Caco-2 (cell line): ENCODE data around the gene GREM2. TPM values are rescaled to one million over a fixed set of nuclear protein-coding genes. Genes with fewer than 3 reads are reported as not detected.

Source experiments
- BruUV-seq: library from RNA; stranded (reverse); fragments of 400-500 nt; replicated peaks from 2 replicates; lab custom pipeline; 2021; lab: Mats Ljungman, UMichigan
- CTCF ChIA-PET: fragments of 300-600 bp; sonication (Branson Sonifier 250); formaldehyde crosslinking; loops from one replicate; lab custom pipeline; 2022; ENCODE audit warnings: antibody characterized with exemption; lab: Charles Lee
- POLR2A ChIA-PET: fragments of 300-600 bp; sonication (Branson Sonifier 250); formaldehyde crosslinking; loops from one replicate; lab custom pipeline; 2022; ENCODE audit warnings: antibody characterized with exemption; lab: Charles Lee
- DNase-seq, 2 experiments: peaks; one replicate each; pipeline versions ENCODE4 v3.0.0 to v3.0.0-alpha.2; 2020 to 2022
- H3K27me3 ChIP-seq: replicated peaks from 2 replicates; pipeline ENCODE4 v1.6.0; 2011; ENCODE audit warnings: low read length; ENCODE audit not compliant: control insufficient read depth, insufficient read depth
- H3K36me3 ChIP-seq: 2 replicates; pipeline ENCODE4 v1.5.1; 2011; ENCODE audit warnings: low read length; ENCODE audit not compliant: control insufficient read depth, insufficient read depth
- H3K4me1 ChIP-seq: fragments of 250-450 bp; sonication (Bioruptor Pico); 2 replicates; pipeline ENCODE4 v1.5.1; 2020; ENCODE audit warnings: mild to moderate bottlenecking
- H3K4me3 ChIP-seq: 2 replicates; pipeline ENCODE4 v1.5.1; 2011; ENCODE audit warnings: low read depth, mild to moderate bottlenecking, control low read depth, low read length
- H3K9me3 ChIP-seq: fragments of 250-450 bp; sonication (Bioruptor Pico); 2 replicates; pipeline ENCODE4 v1.5.1; 2020; ENCODE audit warnings: mild to moderate bottlenecking, moderate library complexity
- H3K27ac Mint-ChIP-seq: one replicate; pipeline ENCODE4 v1.8.0; 2022; ENCODE audit warnings: mixed read lengths; ENCODE audit not compliant: unreplicated experiment
- H3K27me3 Mint-ChIP-seq: one replicate; pipeline ENCODE4 v1.8.0; 2022; ENCODE audit warnings: mixed read lengths; ENCODE audit not compliant: insufficient read depth, unreplicated experiment
- H3K36me3 Mint-ChIP-seq: one replicate; pipeline ENCODE4 v1.8.0; 2022; ENCODE audit warnings: mild to moderate bottlenecking, mixed read lengths; ENCODE audit not compliant: insufficient read depth, unreplicated experiment
- H3K4me1 Mint-ChIP-seq: one replicate; pipeline ENCODE4 v1.8.0; 2022; ENCODE audit warnings: low read depth, mixed read lengths; ENCODE audit not compliant: unreplicated experiment
- H3K4me3 Mint-ChIP-seq: one replicate; pipeline ENCODE4 v1.8.0; 2022; ENCODE audit warnings: mild to moderate bottlenecking, moderate library complexity, mixed read lengths; ENCODE audit not compliant: unreplicated experiment
- H3K9me3 Mint-ChIP-seq: one replicate; pipeline ENCODE4 v1.8.0; 2022; ENCODE audit warnings: mixed read lengths; ENCODE audit not compliant: unreplicated experiment
- intact Hi-C: fragments of 100-400 bp; cut with micrococcal nuclease; formaldehyde crosslinking; loops from one replicate; pipeline ENCODE4 v1.10.0; 2022; ENCODE audit not compliant: unreplicated experiment
- total RNA-seq: library from RNA; stranded (reverse); gene quantifications from 2 replicates; pipeline ENCODE4 v1.2.3, GENCODE V29; 2022
- TF ChIP-seq, protein P1 (sequence below), 2 experiments: fragments of 200-600 bp in 1 of 2; IDR thresholded peaks; 1 replicate in 1 of 2; 2 replicates in 1 of 2; pipeline versions ENCODE4 v1.5.1 to v1.8.0; 2011 to 2022; ENCODE audit warnings: antibody characterized with exemption in 1 of 2, control low read depth in 1 of 2, inconsistent platforms in 1 of 2, low read depth in 1 of 2, low read length in 1 of 2, mild to moderate bottlenecking in 1 of 2, moderate library complexity in 1 of 2; ENCODE audit not compliant: insufficient read depth in 1 of 2, severe bottlenecking in 1 of 2, unreplicated experiment in 1 of 2

GREM2 gene
- total RNA-seq, 1 experiment from 2014 or later, result 0.36 TPM

DNA sequence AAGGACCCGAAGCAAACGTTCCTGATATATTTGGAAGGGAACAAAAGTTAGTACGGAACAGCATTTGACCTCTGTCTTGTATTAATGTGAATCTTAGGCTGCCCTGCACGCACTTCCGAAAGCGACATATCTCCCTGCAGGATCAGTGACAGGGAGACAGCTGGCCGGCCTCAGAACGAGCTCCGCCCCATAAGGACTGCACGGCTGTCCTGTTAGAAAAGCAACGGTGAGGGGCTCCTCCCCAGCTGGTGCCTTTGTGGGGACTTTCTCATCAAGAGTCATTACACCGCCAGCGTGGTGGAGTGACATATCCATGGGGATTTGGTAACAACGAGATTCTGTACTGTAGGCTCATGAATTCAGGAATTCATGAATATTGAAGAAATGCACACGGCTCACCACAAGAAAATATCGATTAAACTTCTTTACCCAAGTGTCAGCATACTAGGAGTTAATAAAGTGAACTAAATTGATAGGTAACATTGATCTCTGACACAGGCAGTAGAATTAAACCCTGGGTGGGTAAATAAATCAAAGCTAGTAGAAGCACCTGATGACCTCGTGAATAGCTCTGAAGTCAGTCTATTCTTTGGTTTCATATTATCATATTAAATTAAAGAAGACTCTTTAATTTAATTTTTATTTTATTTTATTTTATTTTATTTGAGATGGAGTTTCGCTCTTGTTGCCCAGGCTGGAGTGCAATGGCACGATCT is 8.1 kb upstream of the GREM2 start:
- DNase-seq, result no peak
- no peaks in the 10 kb centered on the region for H3K9me3 Mint-ChIP-seq
- CTCF ChIA-PET, result no interaction called here
- intact Hi-C loops, result loop anchor here (10.0 kb wide), 1 partner anchor 595 kb away; no protein-coding TSS in a partner anchor
- Histone ChIP-seq H3K36me3 (no peaks in the 10 kb centered on the region), H3K4me1 (peaks cover 5% of the 10 kb centered on the region; the same call in 1 of the 2 replicates), H3K4me3 (no peak overlapping the region), H3K27me3 (no peaks in the 10 kb centered on the region), H3K9me3 (no peaks in the 10 kb centered on the region)
- POLR2A ChIA-PET, result no interaction called here
- no peaks in the 10 kb centered on the region for H3K27me3 Mint-ChIP-seq
- no peak overlapping the region for H3K27ac Mint-ChIP-seq
- H3K4me1 Mint-ChIP-seq, result peaks cover 12% of the 10 kb centered on the region
- H3K36me3 Mint-ChIP-seq, result no peaks in the 10 kb centered on the region
- H3K4me3 Mint-ChIP-seq, result no peak overlapping the region
- BruUV-seq, result no TSS peak
- TF ChIP-seq, protein P1, sequence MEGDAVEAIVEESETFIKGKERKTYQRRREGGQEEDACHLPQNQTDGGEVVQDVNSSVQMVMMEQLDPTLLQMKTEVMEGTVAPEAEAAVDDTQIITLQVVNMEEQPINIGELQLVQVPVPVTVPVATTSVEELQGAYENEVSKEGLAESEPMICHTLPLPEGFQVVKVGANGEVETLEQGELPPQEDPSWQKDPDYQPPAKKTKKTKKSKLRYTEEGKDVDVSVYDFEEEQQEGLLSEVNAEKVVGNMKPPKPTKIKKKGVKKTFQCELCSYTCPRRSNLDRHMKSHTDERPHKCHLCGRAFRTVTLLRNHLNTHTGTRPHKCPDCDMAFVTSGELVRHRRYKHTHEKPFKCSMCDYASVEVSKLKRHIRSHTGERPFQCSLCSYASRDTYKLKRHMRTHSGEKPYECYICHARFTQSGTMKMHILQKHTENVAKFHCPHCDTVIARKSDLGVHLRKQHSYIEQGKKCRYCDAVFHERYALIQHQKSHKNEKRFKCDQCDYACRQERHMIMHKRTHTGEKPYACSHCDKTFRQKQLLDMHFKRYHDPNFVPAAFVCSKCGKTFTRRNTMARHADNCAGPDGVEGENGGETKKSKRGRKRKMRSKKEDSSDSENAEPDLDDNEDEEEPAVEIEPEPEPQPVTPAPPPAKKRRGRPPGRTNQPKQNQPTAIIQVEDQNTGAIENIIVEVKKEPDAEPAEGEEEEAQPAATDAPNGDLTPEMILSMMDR (IDR thresholded peaks at IDR 0.05; ENCODE audit: insufficient read depth in 1 of 2, low read depth in 1 of 2, low read length in 1 of 2, severe bottlenecking in 1 of 2, unreplicated experiment in 1 of 2), result no peak

DNA sequence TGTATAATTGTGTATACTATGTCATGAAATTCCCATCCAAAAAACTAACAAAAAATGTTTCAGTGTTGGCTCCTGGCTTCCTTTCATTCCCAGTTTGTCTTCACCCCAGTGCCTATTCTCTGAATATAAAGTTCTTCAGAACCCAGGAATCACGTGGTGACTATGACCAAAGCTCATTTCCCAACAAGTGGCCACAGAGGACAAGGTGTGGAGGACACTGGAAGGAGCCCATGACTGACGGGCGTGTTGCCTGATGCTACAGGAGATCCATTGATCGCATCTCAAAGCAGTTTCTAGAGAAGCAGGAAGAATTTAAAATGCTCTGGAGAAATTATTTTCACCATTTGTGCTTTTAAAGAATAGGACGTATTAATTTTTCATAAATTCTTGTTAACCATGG is 7.4 kb upstream of the GREM2 start:
- no peak for DNase-seq
- H3K27ac Mint-ChIP-seq, result no peak overlapping the region
- H3K9me3 ChIP-seq, result no peaks in the 10 kb centered on the region
- ChIA-PET CTCF (no interaction called here), POLR2A (no interaction called here)
- no peaks in the 10 kb centered on the region for H3K27me3 ChIP-seq
- H3K4me1 ChIP-seq, result peaks cover 5% of the 10 kb centered on the region; the same call in 1 of the 2 replicates
- H3K36me3 Mint-ChIP-seq, result no peaks in the 10 kb centered on the region
- H3K9me3 Mint-ChIP-seq, result no peaks in the 10 kb centered on the region
- TF ChIP-seq, protein P1 (IDR thresholded peaks at IDR 0.05; ENCODE audit: insufficient read depth in 1 of 2, low read depth in 1 of 2, low read length in 1 of 2, severe bottlenecking in 1 of 2, unreplicated experiment in 1 of 2), result no peak
- peaks cover 12% of the 10 kb centered on the region for H3K4me1 Mint-ChIP-seq
- H3K4me3 ChIP-seq, result no peak overlapping the region
- H3K4me3 Mint-ChIP-seq, result no peak overlapping the region
- H3K27me3 Mint-ChIP-seq, result no peaks in the 10 kb centered on the region
- intact Hi-C loops, result loop anchor here (10.0 kb wide), 1 partner anchor 595 kb away; no protein-coding TSS in a partner anchor
- BruUV-seq, result no TSS peak
- no peaks in the 10 kb centered on the region for H3K36me3 ChIP-seq

DNA sequence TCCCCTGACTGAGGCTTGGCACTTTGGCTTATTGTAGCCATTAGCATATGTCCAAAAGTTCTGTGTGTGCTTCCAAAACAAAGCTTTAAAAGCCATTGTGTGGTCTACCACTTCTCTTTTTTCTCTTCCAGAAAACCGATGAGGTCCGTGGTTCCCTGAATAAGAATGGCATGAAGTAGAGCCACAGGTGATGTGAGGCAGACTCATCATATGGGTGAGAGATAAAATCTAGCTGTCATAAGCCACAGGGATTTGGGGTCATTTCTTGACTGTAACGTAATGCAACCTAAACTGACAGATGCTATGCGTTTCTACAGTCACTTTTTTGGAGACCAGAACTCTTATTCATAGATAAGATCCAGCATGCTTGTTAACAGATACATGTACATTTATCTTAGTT is 7.0 kb upstream of the GREM2 start:
- Mint-ChIP-seq H3K4me1 (peaks cover 12% of the 10 kb centered on the region), H3K9me3 (no peaks in the 10 kb centered on the region), H3K4me3 (no peak overlapping the region), H3K27me3 (no peaks in the 10 kb centered on the region), H3K36me3 (no peaks in the 10 kb centered on the region), H3K27ac (no peak overlapping the region)
- Histone ChIP-seq H3K9me3 (no peaks in the 10 kb centered on the region), H3K4me3 (no peak overlapping the region), H3K27me3 (no peaks in the 10 kb centered on the region), H3K4me1 (peaks cover 5% of the 10 kb centered on the region; the same call in 1 of the 2 replicates), H3K36me3 (no peaks in the 10 kb centered on the region)
- DNase-seq, result no peak
- ChIA-PET CTCF (no interaction called here), POLR2A (no interaction called here)
- TF ChIP-seq, protein P1 (IDR thresholded peaks at IDR 0.05; ENCODE audit: insufficient read depth in 1 of 2, low read depth in 1 of 2, low read length in 1 of 2, severe bottlenecking in 1 of 2, unreplicated experiment in 1 of 2), result no peak
- BruUV-seq, result no TSS peak
- intact Hi-C loops, result loop anchor here (10.0 kb wide), 1 partner anchor 594 kb away; no protein-coding TSS in a partner anchor
